ENCODE results near the gene PAPPA2.

Gene PAPPA2

GRCh38 chr1:176766779-176767178, 303.8 kb downstream of the PAPPA2 start:
- Histone ChIP-seq H3K27ac (no peak overlapping the region), H3K9me3 (ENCODE audit: severe bottlenecking) (no peaks in the 10 kb centered on the region), H3K36me3 (no peaks in the 10 kb centered on the region), H3K27me3 (ENCODE audit: insufficient read depth, low read depth, severe bottlenecking) (no peaks in the 10 kb centered on the region), H3K4me3 (ENCODE audit: low read depth, low read length) (no peak overlapping the region)
- TF ChIP-seq CTCF (IDR thresholded peaks at IDR 0.05; ENCODE audit: low read depth, low read length): no peak
- DNase-seq: no peak

- no peak for TF ChIP-seq CTCF (IDR thresholded peaks at IDR 0.05; ENCODE audit: low read depth, low read length)
- H3K27me3 ChIP-seq (ENCODE audit: insufficient read depth, low read depth, severe bottlenecking): no peaks in the 10 kb centered on the region
- no peak overlapping the region for H3K27ac ChIP-seq
- H3K9me3 ChIP-seq (ENCODE audit: severe bottlenecking): no peaks in the 10 kb centered on the region
- H3K4me3 ChIP-seq (ENCODE audit: low read depth, low read length): no peak overlapping the region
- no peak for DNase-seq
- H3K36me3 ChIP-seq: no peaks in the 10 kb centered on the region
Measured at GRCh38 chr1:176767714-176768136, 304.8 kb downstream of the PAPPA2 start.

GRCh38 chr1:176768532-176768931, 305.6 kb downstream of the PAPPA2 start:
- no peak for TF ChIP-seq CTCF (IDR thresholded peaks at IDR 0.05; ENCODE audit: low read depth, low read length)
- Histone ChIP-seq H3K27ac (no peak overlapping the region), H3K9me3 (ENCODE audit: severe bottlenecking) (no peaks in the 10 kb centered on the region), H3K4me3 (ENCODE audit: low read depth, low read length) (no peak overlapping the region), H3K36me3 (no peaks in the 10 kb centered on the region), H3K27me3 (ENCODE audit: insufficient read depth, low read depth, severe bottlenecking) (no peaks in the 10 kb centered on the region)
- no peak for DNase-seq

- H3K4me3 ChIP-seq (ENCODE audit: low read depth, low read length): no peak overlapping the region
- H3K27ac ChIP-seq: no peak overlapping the region
- H3K36me3 ChIP-seq: no peaks in the 10 kb centered on the region
- no peak for TF ChIP-seq CTCF (IDR thresholded peaks at IDR 0.05; ENCODE audit: low read depth, low read length)
- H3K9me3 ChIP-seq (ENCODE audit: severe bottlenecking): no peaks in the 10 kb centered on the region
- DNase-seq: no peak
- H3K27me3 ChIP-seq (ENCODE audit: insufficient read depth, low read depth, severe bottlenecking): no peaks in the 10 kb centered on the region
Measured at GRCh38 chr1:176770066-176770465, 307.1 kb downstream of the PAPPA2 start.

GRCh38 chr1:176773038-176773437, 310.1 kb downstream of the PAPPA2 start:
- DNase-seq: peak; percentile 27
- no peaks in the 10 kb centered on the region for H3K36me3 ChIP-seq
- no peaks in the 10 kb centered on the region for H3K27me3 ChIP-seq (ENCODE audit: insufficient read depth, low read depth, severe bottlenecking)
- no peak overlapping the region for H3K27ac ChIP-seq
- no peaks in the 10 kb centered on the region for H3K9me3 ChIP-seq (ENCODE audit: severe bottlenecking)
- no peak for TF ChIP-seq CTCF (IDR thresholded peaks at IDR 0.05; ENCODE audit: low read depth, low read length)
- no peak overlapping the region for H3K4me3 ChIP-seq (ENCODE audit: low read depth, low read length)

- Histone ChIP-seq H3K4me3 (ENCODE audit: low read depth, low read length) (no peak overlapping the region), H3K27me3 (ENCODE audit: insufficient read depth, low read depth, severe bottlenecking) (no peaks in the 10 kb centered on the region), H3K36me3 (no peaks in the 10 kb centered on the region), H3K27ac (no peak overlapping the region), H3K9me3 (ENCODE audit: severe bottlenecking) (no peaks in the 10 kb centered on the region)
- no peak for DNase-seq
- no peak for TF ChIP-seq CTCF (IDR thresholded peaks at IDR 0.05; ENCODE audit: low read depth, low read length)
Measured at GRCh38 chr1:176774224-176774623, 311.2 kb downstream of the PAPPA2 start.

Measured in WERI-Rb-1 (cell line).